WTC11 (cell line): Measurements from ENCODE around the gene OR51B5.

Source experiments
- ARID4B ChIP-seq: sonication (generic); formaldehyde crosslinking; IDR thresholded peaks from 2 replicates; pipeline ENCODE4 v1.8.0; 2023; ENCODE audit warnings: missing genetic modification reagents, mild to moderate bottlenecking, borderline replicate concordance
- ATF3 ChIP-seq: sonication (generic); formaldehyde crosslinking; conservative IDR thresholded peaks from 2 replicates; pipeline ENCODE4 v1.8.1; 2022; ENCODE audit warnings: mild to moderate bottlenecking, missing genetic modification reagents
- HMGA2 ChIP-seq: fragments of 250-450 bp; sonication (Bioruptor Pico); IDR thresholded peaks from 2 replicates; pipeline ENCODE4 v1.4.0; 2021; ENCODE audit warnings: mild to moderate bottlenecking, moderate library complexity
- KAT7 ChIP-seq: sonication (generic); formaldehyde crosslinking; IDR thresholded peaks from 2 replicates; pipeline ENCODE4 v1.8.1; 2023; ENCODE audit warnings: missing genetic modification reagents, mild to moderate bottlenecking, borderline replicate concordance
- MLX ChIP-seq: sonication (generic); formaldehyde crosslinking; IDR thresholded peaks from 2 replicates; pipeline ENCODE4 v1.8.1; 2023; ENCODE audit warnings: mild to moderate bottlenecking, missing genetic modification reagents, moderate library complexity
- TF ChIP-seq, protein P1 (sequence below): fragments of 200-600 bp; IDR thresholded peaks from 2 replicates; pipeline ENCODE4 v1.8.0; 2022; ENCODE audit warnings: antibody characterized with exemption

DNA sequence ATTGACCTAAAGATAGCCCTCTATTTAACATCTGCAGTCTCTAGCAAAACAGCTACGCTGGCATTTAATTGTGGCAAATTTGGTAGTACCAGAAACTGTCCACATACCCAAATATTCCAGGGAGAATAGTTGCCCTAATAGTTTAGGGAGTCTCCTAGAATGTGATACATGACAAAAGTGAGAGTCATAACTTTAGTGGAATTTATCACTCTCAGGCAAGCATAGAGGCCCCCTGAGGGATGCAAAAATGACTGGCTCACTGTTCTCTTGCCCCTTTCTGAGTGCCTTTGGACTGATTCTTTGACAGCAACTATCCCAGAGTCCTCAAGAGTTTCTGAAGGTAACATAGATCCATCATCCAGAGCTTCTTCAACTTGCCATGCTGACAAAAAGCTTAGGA, 39.3 kb downstream of the OR51B5 start:
- TF ChIP-seq, protein P1, sequence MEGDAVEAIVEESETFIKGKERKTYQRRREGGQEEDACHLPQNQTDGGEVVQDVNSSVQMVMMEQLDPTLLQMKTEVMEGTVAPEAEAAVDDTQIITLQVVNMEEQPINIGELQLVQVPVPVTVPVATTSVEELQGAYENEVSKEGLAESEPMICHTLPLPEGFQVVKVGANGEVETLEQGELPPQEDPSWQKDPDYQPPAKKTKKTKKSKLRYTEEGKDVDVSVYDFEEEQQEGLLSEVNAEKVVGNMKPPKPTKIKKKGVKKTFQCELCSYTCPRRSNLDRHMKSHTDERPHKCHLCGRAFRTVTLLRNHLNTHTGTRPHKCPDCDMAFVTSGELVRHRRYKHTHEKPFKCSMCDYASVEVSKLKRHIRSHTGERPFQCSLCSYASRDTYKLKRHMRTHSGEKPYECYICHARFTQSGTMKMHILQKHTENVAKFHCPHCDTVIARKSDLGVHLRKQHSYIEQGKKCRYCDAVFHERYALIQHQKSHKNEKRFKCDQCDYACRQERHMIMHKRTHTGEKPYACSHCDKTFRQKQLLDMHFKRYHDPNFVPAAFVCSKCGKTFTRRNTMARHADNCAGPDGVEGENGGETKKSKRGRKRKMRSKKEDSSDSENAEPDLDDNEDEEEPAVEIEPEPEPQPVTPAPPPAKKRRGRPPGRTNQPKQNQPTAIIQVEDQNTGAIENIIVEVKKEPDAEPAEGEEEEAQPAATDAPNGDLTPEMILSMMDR = no peak
- TF ChIP-seq HMGA2 (CRISPR knock-in tag) (no peak), KAT7 (CRISPR knock-in tag) (no peak), ATF3 (CRISPR knock-in tag) (no peak), MLX (CRISPR knock-in tag) (no peak), ARID4B (CRISPR knock-in tag) (no peak)
